ENCODE data around the gene ST7L. TPM values are rescaled to one million over a fixed set of nuclear protein-coding genes. Genes with fewer than 3 reads are reported as not detected.

Gene ST7L
- total and polyA plus RNA-seq, 2 donors (not counting 3 experiments of a cell fraction or from before 2014, with no cell fraction given) = 12.3 to 28.4 TPM

DNA sequence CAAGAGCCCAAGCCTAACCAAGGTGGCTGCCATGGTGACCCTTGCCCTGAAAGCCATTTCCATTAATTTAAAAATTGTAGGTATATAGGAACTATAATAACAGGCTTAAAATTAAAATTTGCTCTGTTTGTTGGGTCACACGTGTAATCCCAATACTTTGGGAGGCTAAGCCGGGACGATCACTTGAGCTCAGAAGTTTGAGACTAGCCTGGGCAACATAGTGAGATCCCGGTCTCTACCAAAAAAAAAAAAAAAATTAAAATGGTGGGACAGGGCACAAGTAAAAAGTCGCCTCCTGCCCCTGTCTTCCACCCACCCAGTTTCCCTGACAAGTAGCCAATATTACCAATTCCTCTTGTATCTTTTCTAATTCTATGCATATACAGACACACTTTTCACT lies 7.3 kb upstream of the ST7L start:
- TF ChIP-seq MYC (IDR thresholded peaks at IDR 0.05; ENCODE audit: low read depth, low read length) (no peak), POLR2AphosphoS5 (IDR thresholded peaks at IDR 0.05; ENCODE audit: insufficient read depth, low read depth, low read length) (no peak), FOS (IDR thresholded peaks at IDR 0.05; ENCODE audit: borderline replicate concordance, insufficient read depth, low read length) (no peak), GATA2 (IDR thresholded peaks at IDR 0.05; ENCODE audit: insufficient read depth, insufficient read length, low read depth, low read length) (no peak), JUN (IDR thresholded peaks at IDR 0.05; ENCODE audit: borderline replicate concordance, insufficient read depth, insufficient read length, low read depth) (no peak), EZH2 (IDR thresholded peaks at IDR 0.05; ENCODE audit: borderline replicate concordance, low read depth, low read length, severe bottlenecking) (no peak), POLR2A (IDR thresholded peaks at IDR 0.05; ENCODE audit: low read depth, low read length) (no peak)
- TF ChIP-seq, protein P1, sequence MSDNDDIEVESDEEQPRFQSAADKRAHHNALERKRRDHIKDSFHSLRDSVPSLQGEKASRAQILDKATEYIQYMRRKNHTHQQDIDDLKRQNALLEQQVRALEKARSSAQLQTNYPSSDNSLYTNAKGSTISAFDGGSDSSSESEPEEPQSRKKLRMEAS (IDR thresholded peaks at IDR 0.05; ENCODE audit: insufficient read depth, insufficient read length) = no peak
- TF ChIP-seq, protein P2, sequence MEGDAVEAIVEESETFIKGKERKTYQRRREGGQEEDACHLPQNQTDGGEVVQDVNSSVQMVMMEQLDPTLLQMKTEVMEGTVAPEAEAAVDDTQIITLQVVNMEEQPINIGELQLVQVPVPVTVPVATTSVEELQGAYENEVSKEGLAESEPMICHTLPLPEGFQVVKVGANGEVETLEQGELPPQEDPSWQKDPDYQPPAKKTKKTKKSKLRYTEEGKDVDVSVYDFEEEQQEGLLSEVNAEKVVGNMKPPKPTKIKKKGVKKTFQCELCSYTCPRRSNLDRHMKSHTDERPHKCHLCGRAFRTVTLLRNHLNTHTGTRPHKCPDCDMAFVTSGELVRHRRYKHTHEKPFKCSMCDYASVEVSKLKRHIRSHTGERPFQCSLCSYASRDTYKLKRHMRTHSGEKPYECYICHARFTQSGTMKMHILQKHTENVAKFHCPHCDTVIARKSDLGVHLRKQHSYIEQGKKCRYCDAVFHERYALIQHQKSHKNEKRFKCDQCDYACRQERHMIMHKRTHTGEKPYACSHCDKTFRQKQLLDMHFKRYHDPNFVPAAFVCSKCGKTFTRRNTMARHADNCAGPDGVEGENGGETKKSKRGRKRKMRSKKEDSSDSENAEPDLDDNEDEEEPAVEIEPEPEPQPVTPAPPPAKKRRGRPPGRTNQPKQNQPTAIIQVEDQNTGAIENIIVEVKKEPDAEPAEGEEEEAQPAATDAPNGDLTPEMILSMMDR (IDR thresholded peaks at IDR 0.05; ENCODE audit: extremely low read depth in 1 of 2, insufficient read depth in 1 of 2, low read depth in 1 of 2, low read length in 2 of 2) = no peak
- no TSS peak for BruUV-seq (replicated peaks)
- peaks cover 0 to 4% of the 10 kb centered on the region in 2 experiments for H3K36me3 ChIP-seq (ENCODE audit: control insufficient read depth in 2 of 2, extremely low read depth in 1 of 2, insufficient read depth in 2 of 2, low read length in 2 of 2)
- no peak overlapping the region for H3K4me2 ChIP-seq (ENCODE audit: insufficient read depth, low read length)
- peaks cover 12% of the 10 kb centered on the region for H3K4me1 ChIP-seq (ENCODE audit: control insufficient read depth, extremely low read depth, insufficient read depth, low read length)
- no peaks in the 10 kb centered on the region for H3K27me3 ChIP-seq (ENCODE audit: control insufficient read depth in 2 of 2, insufficient read depth in 2 of 2, low read length in 2 of 2)
- H2AFZ ChIP-seq (ENCODE audit: low read depth, low read length) = no peak overlapping the region
- H3K9me3 ChIP-seq (replicated peaks; ENCODE audit: control insufficient read depth, insufficient read depth, low read length) = no peaks in the 10 kb centered on the region
- peaks cover 94% of the 10 kb centered on the region for H3K79me2 ChIP-seq (ENCODE audit: control insufficient read depth, insufficient read depth, low read length)
- H4K20me1 ChIP-seq (replicated peaks; ENCODE audit: control insufficient read depth, extremely low read depth, insufficient read depth, low read length) = peaks cover 20% of the 10 kb centered on the region
- no peak overlapping the region for H3K27ac ChIP-seq (ENCODE audit: insufficient read depth, low read depth, low read length)
- H3K9me1 ChIP-seq (replicated peaks; ENCODE audit: control insufficient read depth, extremely low read depth, insufficient read depth, low read length) = no peaks in the 10 kb centered on the region
- dilution Hi-C loops (cut with MboI; ENCODE audit: extremely low pct_ligation_motif_present, low sequenced_read_pairs) (no loop called here), intact Hi-C loops (cut with micrococcal nuclease) (no loop called here)
- no peak overlapping the region for H3K9ac ChIP-seq (replicated peaks; ENCODE audit: extremely low read depth, insufficient read depth, low read length)
- ChIA-PET CTCF (interaction anchor here (1.0 kb wide), 1 partner anchor 11 kb away, joined by 3 read pairs; no protein-coding TSS in a partner anchor), POLR2A (no interaction called here)
- FAIRE-seq = no peak
- no peak for DNase-seq (ENCODE audit: low read depth, low spot score)
- H3K4me3 ChIP-seq (replicated peaks in 1 of 3; ENCODE audit: insufficient read depth in 1 of 3, low read depth in 1 of 3, low read length in 3 of 3) = no peak overlapping the region
